GM19025 (cell line): ENCODE measurements around the gene FSTL3.
"Not testable (repeated sequence)": the region's sequence is repeated elsewhere in the genome, so short reads cannot be mapped to it uniquely, and the experiment has no call there.

Source experiments
- ATAC-seq: cut with Tn5 transposase; IDR thresholded peaks from one replicate; pipeline ENCODE4 v1.9.1; 2021; ENCODE audit warnings: mild to moderate bottlenecking, low read depth, moderate library complexity; ENCODE audit not compliant: unreplicated experiment

Gene FSTL3

DNA sequence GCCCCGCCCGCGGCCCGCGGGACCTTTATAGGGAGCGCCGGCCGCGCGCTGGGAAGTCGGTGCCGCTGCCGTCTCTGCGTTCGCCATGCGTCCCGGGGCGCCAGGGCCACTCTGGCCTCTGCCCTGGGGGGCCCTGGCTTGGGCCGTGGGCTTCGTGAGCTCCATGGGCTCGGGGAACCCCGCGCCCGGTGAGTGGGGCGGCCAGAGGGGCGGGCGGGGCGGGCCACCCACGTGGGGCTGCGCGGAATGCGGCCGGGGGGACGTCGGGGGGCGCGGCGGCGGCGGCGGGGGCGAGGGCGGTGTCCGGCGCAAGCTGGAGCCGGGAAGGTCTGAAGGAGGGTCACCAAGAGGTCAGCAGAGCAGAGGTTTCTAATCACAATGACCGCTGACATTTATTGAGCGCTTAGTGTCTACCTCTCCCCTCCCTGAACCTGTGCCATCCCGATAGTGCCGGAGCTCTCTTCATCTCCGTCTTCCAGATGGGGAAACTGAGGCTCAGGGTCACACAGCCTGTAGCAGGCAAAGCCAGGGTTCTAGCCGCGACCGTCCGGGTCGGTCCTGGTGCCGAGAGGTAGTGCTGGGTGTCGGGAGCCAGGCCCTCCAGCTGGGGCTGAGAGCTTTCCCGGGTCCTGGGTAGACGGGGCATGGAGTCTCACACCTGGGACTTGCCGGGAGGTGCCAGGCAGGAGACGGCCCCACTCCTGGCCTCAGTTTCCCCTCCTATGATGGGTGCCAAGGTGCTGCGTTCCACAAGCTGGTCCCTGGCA, at the start of gene FSTL3:
FSTL3 (plus strand) TSS at position 54 of the 767 bp plus-strand sequence; CDS start at position 86, 32 bp downstream.
- ATAC-seq = no peak

GRCh38 chr19:626566-626965, 49.6 kb upstream of the FSTL3 start:
- not testable (repeated sequence) for ATAC-seq

DNA sequence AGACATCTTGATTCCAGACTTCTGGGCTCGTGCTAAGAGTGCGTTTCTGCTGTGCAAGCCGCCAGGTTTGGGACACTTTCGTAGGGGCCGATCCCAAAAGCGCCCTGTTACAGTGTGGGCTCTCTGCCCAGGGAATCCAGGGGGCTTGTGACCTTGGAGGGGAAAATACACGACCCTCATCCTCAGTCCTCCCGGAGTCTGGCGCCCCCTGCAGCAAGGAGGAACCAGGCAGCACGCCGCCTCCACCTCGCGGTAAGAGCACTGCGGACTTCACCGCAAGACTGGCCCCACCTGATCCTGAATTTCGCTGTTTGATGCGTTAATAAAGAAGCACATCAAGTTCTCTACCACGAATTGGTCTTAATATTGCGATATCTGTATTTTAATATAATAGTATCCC, 48.0 kb upstream of the FSTL3 start:
- ATAC-seq = no peak

DNA sequence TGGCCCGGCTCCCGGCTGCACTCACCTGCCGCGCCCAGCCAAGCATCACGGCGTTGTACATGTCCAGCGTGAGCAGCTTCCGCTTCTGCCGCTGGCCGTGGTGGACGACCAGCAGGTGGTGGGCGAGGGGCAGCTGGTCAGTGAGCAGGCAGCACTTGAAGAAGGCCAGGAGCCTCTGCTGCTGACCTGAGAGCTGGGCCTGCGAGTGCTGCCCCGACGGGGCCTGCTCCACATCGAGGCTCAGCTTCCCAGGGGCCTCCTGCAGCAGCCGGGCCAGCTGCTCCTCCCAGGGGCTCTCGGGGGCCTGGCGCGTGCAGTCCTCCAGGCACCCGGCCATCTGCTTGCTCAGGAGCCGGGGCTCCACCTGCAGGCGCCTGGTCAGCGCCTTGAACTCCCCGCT, 46.7 kb upstream of the FSTL3 start:
- ATAC-seq = not testable (repeated sequence)

GRCh38 chr19:629961-630714, 46.1 kb upstream of the FSTL3 start:
- no peak for ATAC-seq

DNA sequence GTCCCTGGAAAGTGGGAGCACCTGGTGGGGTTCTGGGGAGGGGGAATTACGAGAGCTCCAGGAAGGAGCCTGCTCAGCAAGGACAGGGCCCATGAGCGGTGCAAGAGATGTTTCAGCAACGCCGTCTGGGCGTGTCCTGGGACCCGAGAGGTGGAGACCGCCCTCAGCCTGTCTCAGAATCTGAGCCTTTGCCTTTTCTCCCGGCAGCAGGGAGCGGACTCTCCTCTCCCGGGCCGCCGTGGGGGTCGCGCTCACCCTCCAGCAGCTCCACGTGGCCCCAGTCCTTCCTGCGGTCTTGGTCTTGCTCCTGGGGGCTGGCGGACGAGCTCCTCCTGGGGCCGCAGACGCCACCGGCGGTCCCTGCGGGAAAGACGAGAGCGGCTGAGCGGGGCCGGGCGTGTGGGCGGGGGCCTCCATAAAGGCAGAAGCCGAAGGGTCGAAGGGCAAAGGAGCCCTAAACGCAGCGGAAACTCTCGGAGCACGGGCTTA, 43.6 kb upstream of the FSTL3 start:
- no peak for ATAC-seq

- ATAC-seq = peak; percentile 87
Observed at GRCh38 chr19:633068-633785, 43.0 kb upstream of the FSTL3 start, which contains the start of gene POLRMT. TSS of gene POLRMT (minus strand) at chr19:633537. CDS start at chr19:633512, 25 bp downstream.

- no peak for ATAC-seq
Observed at GRCh38 chr19:633786-634639, 42.2 kb upstream of the FSTL3 start.

GRCh38 chr19:634975-635652, 41.1 kb upstream of the FSTL3 start:
- no peak for ATAC-seq

GRCh38 chr19:638906-639252, 37.3 kb upstream of the FSTL3 start:
- ATAC-seq = no peak

- ATAC-seq = peak; percentile 63
Observed at GRCh38 chr19:639253-640160, 36.7 kb upstream of the FSTL3 start, which contains the start of gene FGF22. TSS of gene FGF22 (plus strand) at chr19:639879. CDS start at chr19:639926, 47 bp downstream.

DNA sequence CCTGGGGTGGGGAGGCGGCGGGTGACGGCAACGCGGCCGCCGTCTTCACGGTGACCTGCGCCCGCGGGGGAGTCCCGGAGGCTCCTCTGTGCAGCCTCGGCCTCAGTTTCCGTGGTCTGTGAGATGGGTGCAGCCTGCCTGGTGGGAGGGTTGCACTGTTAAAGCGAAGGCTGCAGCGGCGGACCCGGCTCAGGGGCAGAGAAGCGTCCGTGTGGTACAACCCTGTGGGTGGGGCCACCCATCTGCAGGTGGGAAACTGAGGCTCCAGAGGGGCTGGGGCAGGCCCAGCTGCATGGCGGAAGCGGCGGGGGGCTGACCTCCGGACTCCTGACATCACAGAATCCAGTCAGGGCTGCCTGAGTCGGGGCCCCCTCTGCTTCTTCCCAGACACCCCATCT, 36.0 kb upstream of the FSTL3 start:
- ATAC-seq = peak; percentile 9

GRCh38 chr19:640606-641189, 35.5 kb upstream of the FSTL3 start:
- no peak for ATAC-seq

- no peak for ATAC-seq
Observed at GRCh38 chr19:641702-642101, 34.5 kb upstream of the FSTL3 start.

DNA sequence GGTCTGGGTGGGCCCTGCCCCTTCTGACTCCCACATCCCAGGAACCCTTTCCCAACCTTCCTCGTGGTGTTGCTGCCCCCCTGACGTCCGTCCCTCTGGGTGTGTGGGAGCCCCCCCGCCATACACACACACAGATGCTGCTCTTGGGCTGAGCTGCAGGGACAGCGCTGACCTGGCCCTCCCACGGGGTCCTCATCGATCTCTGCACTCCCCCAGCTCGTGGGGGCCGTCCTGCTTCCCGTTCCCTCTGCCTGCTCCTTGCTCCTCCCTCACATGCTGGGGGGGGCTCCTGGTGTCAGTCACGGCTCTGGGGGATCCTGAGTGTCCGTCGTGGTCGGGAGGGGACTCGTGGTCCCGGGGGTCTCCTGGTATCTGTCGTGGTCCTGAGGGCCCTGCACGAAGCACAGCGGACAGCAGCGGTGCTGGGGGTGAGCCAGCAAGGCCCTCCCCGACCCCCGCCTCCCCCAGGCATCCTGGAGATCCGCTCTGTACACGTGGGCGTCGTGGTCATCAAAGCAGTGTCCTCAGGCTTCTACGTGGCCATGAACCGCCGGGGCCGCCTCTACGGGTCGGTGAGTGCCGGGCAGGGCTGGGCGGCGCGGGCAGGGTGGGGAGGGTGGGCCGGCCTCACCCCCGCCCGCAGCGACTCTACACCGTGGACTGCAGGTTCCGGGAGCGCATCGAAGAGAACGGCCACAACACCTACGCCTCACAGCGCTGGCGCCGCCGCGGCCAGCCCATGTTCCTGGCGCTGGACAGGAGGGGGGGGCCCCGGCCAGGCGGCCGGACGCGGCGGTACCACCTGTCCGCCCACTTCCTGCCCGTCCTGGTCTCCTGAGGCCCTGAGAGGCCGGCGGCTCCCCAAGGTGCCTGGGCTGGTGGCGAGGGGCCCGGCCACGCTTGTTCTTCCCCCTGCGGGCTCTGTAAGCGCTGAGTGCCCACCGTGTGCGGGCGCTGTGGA, 33.1 kb upstream of the FSTL3 start:
- no peak for ATAC-seq

GRCh38 chr19:643736-644135, 32.5 kb upstream of the FSTL3 start:
- no peak for ATAC-seq

DNA sequence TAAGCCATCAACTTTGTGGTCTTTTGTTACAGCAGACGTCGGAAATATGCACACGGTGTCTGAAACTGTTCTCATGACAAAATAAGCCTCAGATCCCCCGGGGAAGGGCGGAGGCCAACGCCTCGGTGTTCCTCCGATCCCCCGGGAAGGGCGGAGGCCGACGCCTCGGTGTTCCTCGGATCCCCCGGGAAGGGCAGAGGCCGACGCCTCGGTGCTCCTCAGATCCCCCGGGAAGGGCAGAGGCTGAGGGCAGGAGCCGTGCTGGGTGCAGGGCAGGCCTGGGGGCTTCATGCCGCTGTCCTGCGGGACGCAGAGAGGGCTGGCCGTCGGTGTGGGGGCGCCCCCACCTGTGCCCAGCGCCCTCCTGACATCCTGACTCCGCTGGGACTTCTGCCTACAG, 31.8 kb upstream of the FSTL3 start:
- ATAC-seq = no peak
